Hepatocyte (in vitro differentiated cells): ENCODE data around the gene PDE4B. TPM values are rescaled to one million over a fixed set of nuclear protein-coding genes. Genes with fewer than 3 reads are reported as not detected.

ENCODE experiments used
- DNase-seq: peaks from one replicate; pipeline ENCODE4 v3.0.0-alpha.2; 2016; ENCODE audit warnings: low spot score
- H2AFZ ChIP-seq: fragments of 200-600 bp; sonication (generic); 2 replicates; pipeline ENCODE4 v1.6.0; 2016; ENCODE audit warnings: antibody characterized with exemption, mild to moderate bottlenecking
- H3K27ac ChIP-seq: fragments of 200-600 bp; sonication (generic); 2 replicates; pipeline ENCODE4 v1.5.1; 2016; ENCODE audit warnings: mild to moderate bottlenecking
- H3K27me3 ChIP-seq: fragments of 200-600 bp; sonication (generic); 2 replicates; pipeline ENCODE4 v1.6.1; 2016
- H3K36me3 ChIP-seq: fragments of 200-600 bp; sonication (generic); replicated peaks from 2 replicates; pipeline ENCODE4 v1.5.1; 2016; ENCODE audit warnings: low read depth; ENCODE audit not compliant: insufficient read depth
- H3K4me1 ChIP-seq: fragments of 200-600 bp; sonication (generic); 2 replicates; pipeline ENCODE4 v1.5.1; 2016; ENCODE audit warnings: mild to moderate bottlenecking, moderate library complexity; ENCODE audit not compliant: insufficient read depth
- H3K4me2 ChIP-seq: fragments of 200-600 bp; sonication (generic); 2 replicates; pipeline ENCODE4 v1.6.0; 2016
- H3K4me3 ChIP-seq: fragments of 200-600 bp; sonication (generic); 2 replicates; pipeline ENCODE4 v1.5.1; 2016; ENCODE audit warnings: mild to moderate bottlenecking
- H3K79me2 ChIP-seq: fragments of 200-600 bp; sonication (generic); 2 replicates; pipeline ENCODE4 v1.6.0; 2017; ENCODE audit warnings: mild to moderate bottlenecking
- H3K9me2 ChIP-seq: fragments of 200-600 bp; sonication (generic); replicated peaks from 2 replicates; pipeline ENCODE4 v1.6.0; 2017; ENCODE audit warnings: mild to moderate bottlenecking; ENCODE audit not compliant: insufficient read depth
- H3K9me3 ChIP-seq: fragments of 200-600 bp; sonication (generic); 2 replicates; pipeline ENCODE4 v1.5.1; 2016; ENCODE audit warnings: low read depth, mild to moderate bottlenecking
- H4K20me1 ChIP-seq: fragments of 200-600 bp; sonication (generic); 2 replicates; pipeline ENCODE4 v1.6.0; 2016; ENCODE audit warnings: mild to moderate bottlenecking; ENCODE audit not compliant: insufficient read depth, poor library complexity, severe bottlenecking
- CTCF ChIP-seq: fragments of 200-600 bp; sonication (generic); IDR thresholded peaks from 2 replicates; pipeline ENCODE4 v1.5.1; 2016; ENCODE audit warnings: antibody characterized with exemption, mild to moderate bottlenecking; ENCODE audit not compliant: poor library complexity
- EZH2 ChIP-seq: fragments of 200-600 bp; sonication (generic); IDR thresholded peaks from 2 replicates; pipeline ENCODE4 v1.6.1; 2016; ENCODE audit warnings: antibody characterized with exemption, mild to moderate bottlenecking, borderline replicate concordance
- EZH2phosphoT487 ChIP-seq: fragments of 200-600 bp; sonication (generic); IDR thresholded peaks from one replicate; pipeline ENCODE4 v1.6.1; 2018; ENCODE audit warnings: antibody characterized with exemption, mild to moderate bottlenecking, low read depth, moderate library complexity; ENCODE audit not compliant: unreplicated experiment, severe bottlenecking
- WGBS: methylation state at CpG from one replicate; pipeline ENCODE4 v1.1.6; 2016; ENCODE audit warnings: low lambda C conversion rate; ENCODE audit errors: missing lambda C conversion rate; 5-methylcytosine and 5-hydroxymethylcytosine counted together
- polyA plus RNA-seq: library from polyadenylated mRNA; unstranded; fragments of >200 nt; fragmentation: Nextera tagmentation; extraction: Ambion mirVana; gene quantifications from 2 replicates; pipeline ENCODE4 v1.2.1, GENCODE V29; 2016
- total RNA-seq: library from RNA; depleted of rRNA; stranded (reverse); fragments of >200 nt; gene quantifications from 2 replicates; pipeline ENCODE4 v1.2.3, GENCODE V29; 2014

The PDE4B gene
- total and polyA plus RNA-seq, 2 experiments from 2014 or later: 1.8 to 3.4 TPM

- DNase-seq: no peak
- Histone ChIP-seq H3K27me3 (no peaks in the 10 kb centered on the region), H4K20me1 (no peaks in the 10 kb centered on the region), H3K4me1 (no peaks in the 10 kb centered on the region), H3K36me3 (no peaks in the 10 kb centered on the region), H3K79me2 (no peaks in the 10 kb centered on the region), H3K27ac (no peak overlapping the region), H2AFZ (no peak overlapping the region), H3K9me2 (no peaks in the 10 kb centered on the region), H3K4me3 (no peak overlapping the region), H3K4me2 (no peak overlapping the region), H3K9me3 (no peaks in the 10 kb centered on the region)
- WGBS: 50% methylated on average over 6 of the region's 6 CpGs
- TF ChIP-seq CTCF: no peak
- TF ChIP-seq EZH2: no peak
- no peak for TF ChIP-seq EZH2phosphoT487
Observed at GRCh38 chr1:66168948-66169671, 376.4 kb downstream of the PDE4B start.

- H3K27ac ChIP-seq: no peak overlapping the region
- H3K4me2 ChIP-seq: no peak overlapping the region
- no peaks in the 10 kb centered on the region for H3K9me3 ChIP-seq
- no peaks in the 10 kb centered on the region for H3K4me1 ChIP-seq
- H3K79me2 ChIP-seq: no peaks in the 10 kb centered on the region
- TF ChIP-seq CTCF (no peak), EZH2 (no peak), EZH2phosphoT487 (no peak)
- H4K20me1 ChIP-seq: no peaks in the 10 kb centered on the region
- H2AFZ ChIP-seq: no peak overlapping the region
- no peaks in the 10 kb centered on the region for H3K36me3 ChIP-seq
- H3K27me3 ChIP-seq: no peaks in the 10 kb centered on the region
- no peak for DNase-seq
- H3K4me3 ChIP-seq: no peak overlapping the region
- 88% methylated on average over 1 of the region's 1 CpG for WGBS
- H3K9me2 ChIP-seq: no peaks in the 10 kb centered on the region
Observed at GRCh38 chr1:66172272-66172671, 379.6 kb downstream of the PDE4B start.

DNA sequence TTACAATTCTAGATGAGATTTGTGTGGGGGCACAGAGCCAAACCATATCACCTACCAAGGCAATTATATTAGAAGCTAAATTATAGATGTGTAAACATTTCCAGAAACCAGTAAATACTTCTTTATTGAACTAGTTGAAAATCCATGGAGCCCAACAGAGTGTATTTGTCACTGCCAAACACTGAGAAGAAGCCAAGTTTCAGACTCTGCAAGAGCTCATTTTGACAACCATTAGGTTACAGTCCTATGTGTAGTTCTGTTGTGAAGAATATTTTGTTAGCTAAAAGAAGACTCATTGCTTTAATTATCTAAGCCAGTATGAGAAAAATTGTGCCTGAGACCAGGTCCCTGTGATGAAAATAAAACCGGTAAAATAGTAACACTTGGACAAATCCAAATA is 382.4 kb downstream of the PDE4B start:
- TF ChIP-seq EZH2phosphoT487 (no peak), CTCF (no peak), EZH2 (no peak)
- no peak overlapping the region for H3K4me2 ChIP-seq
- no peaks in the 10 kb centered on the region for H3K4me1 ChIP-seq
- H3K27ac ChIP-seq: no peak overlapping the region
- H3K4me3 ChIP-seq: no peak overlapping the region
- H3K9me2 ChIP-seq: no peaks in the 10 kb centered on the region
- H3K9me3 ChIP-seq: no peaks in the 10 kb centered on the region
- no peaks in the 10 kb centered on the region for H3K27me3 ChIP-seq
- no peaks in the 10 kb centered on the region for H3K36me3 ChIP-seq
- no peaks in the 10 kb centered on the region for H4K20me1 ChIP-seq
- 90% methylated on average over 1 of the region's 1 CpG for WGBS
- H2AFZ ChIP-seq: no peak overlapping the region
- no peaks in the 10 kb centered on the region for H3K79me2 ChIP-seq
- no peak for DNase-seq
